KMS-11 (cell line): ENCODE data around the gene FRY.

ENCODE experiments used
- H2AFZ ChIP-seq: fragments of 200-600 bp; sonication (generic); 2 replicates; pipeline ENCODE4 v1.6.1; 2016; ENCODE audit warnings: antibody characterized with exemption, mixed run types, low read depth
- H3K27ac ChIP-seq: fragments of 200-600 bp; sonication (generic); 2 replicates; pipeline ENCODE4 v1.6.1; 2016; ENCODE audit warnings: mild to moderate bottlenecking, mixed run types
- H3K27me3 ChIP-seq: fragments of 200-600 bp; sonication (generic); 2 replicates; pipeline ENCODE4 v1.6.1; 2017; ENCODE audit warnings: mild to moderate bottlenecking, low read depth, mixed run types, moderate library complexity; ENCODE audit not compliant: insufficient read depth
- H3K36me3 ChIP-seq: fragments of 200-600 bp; sonication (generic); 2 replicates; pipeline ENCODE4 v1.6.1; 2017; ENCODE audit warnings: mild to moderate bottlenecking, mixed run types; ENCODE audit not compliant: insufficient read depth
- H3K4me1 ChIP-seq: fragments of 200-600 bp; sonication (generic); 2 replicates; pipeline ENCODE4 v1.6.1; 2016; ENCODE audit warnings: mild to moderate bottlenecking, low read depth, mixed run types; ENCODE audit not compliant: poor library complexity, severe bottlenecking
- H3K4me2 ChIP-seq: fragments of 200-600 bp; sonication (generic); 2 replicates; pipeline ENCODE4 v1.7.0; 2016; ENCODE audit warnings: mild to moderate bottlenecking, mixed run types
- H3K4me3 ChIP-seq: fragments of 200-600 bp; sonication (generic); IDR thresholded peaks from 2 replicates; pipeline ENCODE4 v1.6.1; 2017; ENCODE audit warnings: low read depth, low read length, mixed read lengths; ENCODE audit not compliant: insufficient read depth
- H3K79me2 ChIP-seq: fragments of 200-600 bp; sonication (generic); 2 replicates; pipeline ENCODE4 v1.6.1; 2016; ENCODE audit warnings: low read depth, mixed run types; ENCODE audit not compliant: insufficient read depth
- H3K9ac ChIP-seq: fragments of 200-600 bp; sonication (generic); 2 replicates; pipeline ENCODE4 v1.6.1; 2016; ENCODE audit warnings: mild to moderate bottlenecking, mixed run types
- H4K20me1 ChIP-seq: fragments of 200-600 bp; sonication (generic); 2 replicates; pipeline ENCODE4 v1.6.1; 2016; ENCODE audit warnings: mild to moderate bottlenecking, mixed run types; ENCODE audit not compliant: insufficient read depth
- CTCF ChIP-seq: fragments of 200-600 bp; sonication (generic); conservative IDR thresholded peaks from 2 replicates; pipeline ENCODE4 v1.6.1; 2017; ENCODE audit warnings: low read depth, mild to moderate bottlenecking, antibody characterized with exemption, low read length, moderate library complexity, mixed read lengths

FRY gene

GRCh38 chr13:32063619-32064233 is 32.2 kb downstream of the FRY start:
- TF ChIP-seq CTCF, result no peak
- no peak overlapping the region for H2AFZ ChIP-seq
- H3K9ac ChIP-seq, result no peak overlapping the region
- no peaks in the 10 kb centered on the region for H3K4me1 ChIP-seq
- no peak overlapping the region for H3K4me2 ChIP-seq
- H3K27ac ChIP-seq, result no peak overlapping the region
- H4K20me1 ChIP-seq, result no peaks in the 10 kb centered on the region
- no peak overlapping the region for H3K4me3 ChIP-seq
- H3K27me3 ChIP-seq, result no peaks in the 10 kb centered on the region
- H3K36me3 ChIP-seq, result no peaks in the 10 kb centered on the region
- no peaks in the 10 kb centered on the region for H3K79me2 ChIP-seq

GRCh38 chr13:32067149-32067961 is 35.8 kb downstream of the FRY start:
- no peaks in the 10 kb centered on the region for H4K20me1 ChIP-seq
- no peak overlapping the region for H2AFZ ChIP-seq
- H3K27me3 ChIP-seq, result no peaks in the 10 kb centered on the region
- H3K4me1 ChIP-seq, result no peaks in the 10 kb centered on the region
- H3K4me3 ChIP-seq, result no peak overlapping the region
- H3K27ac ChIP-seq, result no peak overlapping the region
- H3K36me3 ChIP-seq, result no peaks in the 10 kb centered on the region
- no peak overlapping the region for H3K9ac ChIP-seq
- no peak overlapping the region for H3K4me2 ChIP-seq
- H3K79me2 ChIP-seq, result no peaks in the 10 kb centered on the region
- TF ChIP-seq CTCF, result no peak

- Histone ChIP-seq H3K4me3 (no peak overlapping the region), H3K9ac (no peak overlapping the region), H3K4me1 (no peaks in the 10 kb centered on the region), H3K27ac (no peak overlapping the region), H4K20me1 (no peaks in the 10 kb centered on the region), H3K4me2 (no peak overlapping the region), H3K79me2 (no peaks in the 10 kb centered on the region), H3K36me3 (no peaks in the 10 kb centered on the region), H2AFZ (no peak overlapping the region), H3K27me3 (no peaks in the 10 kb centered on the region)
- TF ChIP-seq CTCF, result no peak
These were observed 36.7 kb downstream of the FRY start for GRCh38 chr13:32068255-32068654.

DNA sequence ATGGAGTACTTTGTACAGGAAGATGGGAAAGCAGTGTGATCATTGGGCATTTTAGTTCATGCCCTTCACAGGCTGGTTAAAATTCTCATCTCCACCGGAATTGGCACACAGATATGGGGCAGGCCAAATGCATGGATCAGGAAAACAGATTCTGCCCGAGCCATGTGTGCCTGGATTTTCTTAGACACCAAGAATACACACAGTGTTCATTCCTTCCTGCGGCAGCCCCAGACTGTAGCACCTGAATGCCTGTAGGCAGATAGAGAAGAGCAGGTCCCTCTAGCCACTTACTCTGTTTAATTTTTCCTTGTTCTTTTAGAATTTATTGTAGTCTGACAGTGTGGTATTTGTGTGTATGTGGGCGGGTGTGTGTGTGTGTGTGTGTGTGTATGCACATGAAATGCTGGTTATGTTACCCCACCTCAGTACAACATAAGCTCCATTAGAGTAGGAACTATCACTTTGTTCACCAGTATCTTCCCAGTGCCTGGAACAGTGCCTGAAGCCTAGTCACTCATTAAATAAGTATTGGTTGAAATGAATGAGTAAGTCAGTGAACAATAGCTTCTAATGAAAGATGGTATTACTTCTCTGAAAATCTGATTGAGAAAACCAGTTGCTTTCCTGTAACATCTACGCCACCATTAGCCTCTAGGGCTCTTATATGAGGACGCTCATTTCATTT is 41.7 kb downstream of the FRY start:
- no peak for TF ChIP-seq CTCF

More for the DNA sequence above, 41.7 kb downstream of the FRY start:
- no peaks in the 10 kb centered on the region for H3K36me3 ChIP-seq
- H3K27ac ChIP-seq, result no peak overlapping the region
- H4K20me1 ChIP-seq, result no peaks in the 10 kb centered on the region
- no peaks in the 10 kb centered on the region for H3K27me3 ChIP-seq
- no peak overlapping the region for H3K4me3 ChIP-seq
- no peaks in the 10 kb centered on the region for H3K79me2 ChIP-seq
- H3K4me2 ChIP-seq, result no peak overlapping the region
- no peak overlapping the region for H2AFZ ChIP-seq
- no peak overlapping the region for H3K9ac ChIP-seq
- H3K4me1 ChIP-seq, result no peaks in the 10 kb centered on the region
